Skeletal muscle tissue (tissue), 4 donors: ENCODE results near the gene ABCG1. TPM values are rescaled to one million over a fixed set of nuclear protein-coding genes. Genes with fewer than 3 reads are reported as not detected.

Experiments
- H3K27ac ChIP-seq: one replicate; pipeline ENCODE4 v1.7.0; 2013; ENCODE audit warnings: mild to moderate bottlenecking, low read depth, low read length, inconsistent platforms
- H3K27me3 ChIP-seq, 3 donors: one replicate each; pipeline ENCODE4 v1.7.0; 2013; ENCODE audit warnings: low read length in 3 of 3; ENCODE audit not compliant: control insufficient read depth in 3 of 3, insufficient read depth in 3 of 3
- H3K36me3 ChIP-seq, 3 donors: one replicate each; pipeline ENCODE4 v1.7.0; 2013; ENCODE audit warnings: low read length in 3 of 3; ENCODE audit not compliant: control insufficient read depth in 3 of 3, insufficient read depth in 3 of 3
- H3K4me1 ChIP-seq, 3 donors: one replicate each; pipeline ENCODE4 v1.7.0; 2013; ENCODE audit warnings: low read length in 3 of 3, mild to moderate bottlenecking in 3 of 3; ENCODE audit not compliant: control insufficient read depth in 3 of 3, insufficient read depth in 3 of 3
- H3K4me3 ChIP-seq, 3 donors: one replicate each; pipeline ENCODE4 v1.7.0; 2013; ENCODE audit warnings: low read length in 3 of 3
- H3K9ac ChIP-seq, 3 donors: one replicate each; pipeline ENCODE4 v1.7.0; 2013; ENCODE audit warnings: low read length in 3 of 3, mild to moderate bottlenecking in 3 of 3, moderate library complexity in 2 of 3, low read depth in 1 of 3
- H3K9me3 ChIP-seq, 3 donors: one replicate each; pipeline ENCODE4 v1.7.0; 2013; ENCODE audit warnings: low read length in 3 of 3; ENCODE audit not compliant: control insufficient read depth in 3 of 3
- total RNA-seq: library from RNA; depleted of rRNA; stranded (reverse); fragments of >200 nt; gene quantifications from one replicate; pipeline ENCODE4 v1.2.3, GENCODE V29; 2014
- donor health status: Osteomylitis.

ABCG1 gene
- total RNA-seq, 1 donor from 2014 or later, result 20.4 TPM

GRCh38 chr21:42338729-42339715 is 120.1 kb downstream of the ABCG1 start:
- Histone ChIP-seq H3K27ac (no peak overlapping the region), H3K9me3 (no peaks in the 10 kb centered on the region), H3K9ac (no peak overlapping the region), H3K27me3 (peaks cover 3 to 19% (median 8%) of the 10 kb centered on the region in 3 donors), H3K4me3 (no peak overlapping the region), H3K4me1 (peaks cover 0 to 6% (median 0%) of the 10 kb centered on the region in 3 donors), H3K36me3 (no peaks in the 10 kb centered on the region)

- no peaks in the 10 kb centered on the region for H3K9me3 ChIP-seq
- H3K36me3 ChIP-seq, result no peaks in the 10 kb centered on the region
- H3K27ac ChIP-seq, result no peak overlapping the region
- H3K9ac ChIP-seq, result no peak overlapping the region
- H3K27me3 ChIP-seq, result peaks cover 3 to 17% (median 8%) of the 10 kb centered on the region in 3 donors
- H3K4me1 ChIP-seq, result peaks cover 0 to 6% (median 0%) of the 10 kb centered on the region in 3 donors
- no peak overlapping the region for H3K4me3 ChIP-seq
Measured at GRCh38 chr21:42340187-42341050, 121.5 kb downstream of the ABCG1 start.

DNA sequence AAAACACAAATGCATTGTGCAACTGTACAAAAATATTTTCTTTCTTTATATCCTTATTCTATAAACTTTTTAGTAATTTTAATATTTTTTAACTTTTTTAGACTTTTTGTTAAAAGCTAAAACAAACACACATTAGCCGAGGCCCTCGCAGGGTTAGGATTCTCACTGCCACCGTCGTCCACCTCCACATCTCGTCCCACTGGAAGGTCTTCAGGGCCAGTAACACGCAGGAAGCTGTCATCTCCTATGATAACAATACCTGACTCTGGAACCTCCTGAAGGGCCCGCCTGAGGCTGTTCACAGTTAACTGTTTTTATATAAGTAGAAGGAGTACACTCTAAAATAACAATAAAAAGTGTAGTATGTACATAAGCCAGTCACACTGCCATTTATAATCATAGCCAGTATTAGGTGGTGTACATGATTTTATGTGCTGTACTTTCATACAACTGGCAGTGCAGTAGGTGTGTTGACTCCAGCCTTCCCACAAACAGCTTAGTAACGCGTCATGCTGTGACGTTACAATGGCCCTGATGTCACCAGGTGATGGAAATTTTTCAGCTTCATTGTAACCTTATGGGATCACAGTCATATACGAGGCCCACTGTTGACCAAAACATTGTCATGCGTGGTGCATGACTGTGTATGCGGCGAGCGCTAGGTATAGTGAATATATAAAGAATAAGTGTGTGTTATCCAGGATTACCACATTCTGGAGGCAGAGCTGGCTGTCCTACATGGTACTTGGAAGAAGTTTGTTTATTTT is 123.0 kb downstream of the ABCG1 start:
- Histone ChIP-seq H3K9ac (no peak overlapping the region), H3K36me3 (no peaks in the 10 kb centered on the region), H3K27ac (no peak overlapping the region), H3K4me1 (peaks cover 0 to 6% (median 0%) of the 10 kb centered on the region in 3 donors), H3K9me3 (no peaks in the 10 kb centered on the region), H3K4me3 (no peak overlapping the region), H3K27me3 (peaks cover 0 to 11% (median 7%) of the 10 kb centered on the region in 3 donors)

DNA sequence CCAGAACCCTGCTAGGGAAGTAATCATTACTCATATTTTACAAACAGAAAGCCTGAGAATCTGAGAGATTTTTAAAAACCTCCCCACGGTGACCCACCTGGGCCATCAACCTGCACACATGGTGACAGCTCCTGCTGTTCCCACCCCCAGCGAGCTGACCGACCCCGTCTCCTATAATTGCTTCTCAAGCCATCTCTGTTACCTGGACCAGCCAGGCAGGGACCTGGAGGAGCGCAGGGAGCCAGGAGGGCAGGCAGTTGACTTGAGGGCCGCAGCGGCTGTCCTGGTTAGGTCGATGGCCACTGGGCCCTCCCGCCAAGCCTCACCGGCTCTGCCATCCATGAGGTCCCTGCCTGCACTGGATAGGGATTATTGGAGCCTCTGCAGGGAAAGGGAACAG is 124.2 kb downstream of the ABCG1 start:
- Histone ChIP-seq H3K36me3 (no peaks in the 10 kb centered on the region), H3K4me1 (peaks cover 0 to 3% (median 0%) of the 10 kb centered on the region in 3 donors), H3K27me3 (peaks cover 0 to 17% (median 10%) of the 10 kb centered on the region in 3 donors), H3K4me3 (no peak overlapping the region), H3K27ac (no peak overlapping the region), H3K9ac (no peak overlapping the region), H3K9me3 (no peaks in the 10 kb centered on the region)

DNA sequence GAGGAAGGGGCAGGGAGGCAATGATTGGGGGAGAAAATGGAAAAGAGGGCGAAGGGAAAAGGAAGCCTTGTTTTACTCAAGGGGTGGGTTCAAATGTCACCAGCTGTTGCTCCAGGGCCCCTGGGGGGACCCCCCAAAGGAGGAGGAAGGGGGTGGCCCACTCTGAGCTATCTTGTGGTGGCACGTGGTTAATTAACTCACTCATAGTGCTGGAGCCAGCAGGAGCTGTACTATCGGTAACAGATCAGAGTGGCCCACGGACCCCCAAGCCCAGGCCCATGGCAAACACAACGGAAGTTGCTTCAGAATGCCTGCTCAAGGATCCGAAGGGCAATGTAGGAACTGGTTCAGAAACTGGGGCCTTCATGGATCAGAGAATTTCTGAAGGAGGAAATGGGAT is 124.6 kb downstream of the ABCG1 start:
- Histone ChIP-seq H3K27me3 (peaks cover 0 to 14% (median 13%) of the 10 kb centered on the region in 3 donors), H3K27ac (no peak overlapping the region), H3K4me3 (no peak overlapping the region), H3K9me3 (no peaks in the 10 kb centered on the region), H3K9ac (no peak overlapping the region), H3K36me3 (no peaks in the 10 kb centered on the region), H3K4me1 (no peaks in the 10 kb centered on the region)

DNA sequence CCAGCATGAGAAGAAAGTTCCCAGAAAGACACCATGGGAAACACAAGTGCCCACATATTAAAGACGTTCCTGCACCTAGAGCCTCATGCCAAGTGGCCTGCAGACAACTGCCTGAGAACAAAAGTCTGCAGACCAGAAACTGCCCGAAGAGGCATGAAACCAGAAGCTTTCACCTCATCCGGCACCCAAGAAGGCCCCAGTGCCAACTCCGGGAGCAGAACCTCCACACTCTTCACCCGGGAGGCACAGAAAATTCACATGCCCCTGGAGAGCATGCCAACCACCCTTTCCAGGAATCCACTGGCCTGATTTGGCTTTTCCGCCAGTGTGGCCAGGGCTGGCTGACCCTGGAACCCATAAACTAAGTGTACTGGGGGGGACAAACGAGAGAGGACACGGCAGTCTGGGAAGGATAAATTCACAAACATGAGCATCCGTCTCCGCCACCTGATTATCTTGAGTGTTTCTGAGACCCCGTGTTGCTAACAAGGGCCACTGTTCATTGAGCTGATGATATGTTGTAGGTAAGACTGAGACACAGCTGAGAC is 125.1 kb downstream of the ABCG1 start:
- H3K9ac ChIP-seq, result no peak overlapping the region
- H3K9me3 ChIP-seq, result no peaks in the 10 kb centered on the region
- no peak overlapping the region for H3K27ac ChIP-seq
- peaks cover 0 to 18% (median 13%) of the 10 kb centered on the region in 3 donors for H3K27me3 ChIP-seq
- no peaks in the 10 kb centered on the region for H3K4me1 ChIP-seq
- no peaks in the 10 kb centered on the region for H3K36me3 ChIP-seq
- H3K4me3 ChIP-seq, result no peak overlapping the region

DNA sequence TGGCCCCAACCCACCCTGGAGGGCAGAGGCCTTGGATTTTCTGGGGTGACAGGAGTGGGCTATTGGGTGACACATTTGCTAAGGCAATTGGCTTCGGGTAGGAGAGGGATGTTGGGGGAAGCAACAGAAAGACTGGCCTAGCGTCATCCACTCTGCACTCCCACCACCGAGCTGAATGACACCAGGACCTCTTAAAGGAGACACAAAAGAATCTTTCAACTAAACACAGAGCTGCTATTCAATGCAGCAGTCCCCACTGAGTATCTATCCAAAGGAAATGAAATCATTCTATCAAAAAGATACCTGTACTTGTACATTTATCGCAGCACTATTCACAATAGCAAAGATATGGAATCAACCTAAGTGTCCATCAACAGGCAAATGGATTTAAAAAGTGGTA is 125.7 kb downstream of the ABCG1 start:
- Histone ChIP-seq H3K4me1 (no peaks in the 10 kb centered on the region), H3K27ac (no peak overlapping the region), H3K36me3 (no peaks in the 10 kb centered on the region), H3K27me3 (peaks cover 0 to 24% (median 16%) of the 10 kb centered on the region in 3 donors), H3K9me3 (no peaks in the 10 kb centered on the region), H3K9ac (no peak overlapping the region), H3K4me3 (no peak overlapping the region)

DNA sequence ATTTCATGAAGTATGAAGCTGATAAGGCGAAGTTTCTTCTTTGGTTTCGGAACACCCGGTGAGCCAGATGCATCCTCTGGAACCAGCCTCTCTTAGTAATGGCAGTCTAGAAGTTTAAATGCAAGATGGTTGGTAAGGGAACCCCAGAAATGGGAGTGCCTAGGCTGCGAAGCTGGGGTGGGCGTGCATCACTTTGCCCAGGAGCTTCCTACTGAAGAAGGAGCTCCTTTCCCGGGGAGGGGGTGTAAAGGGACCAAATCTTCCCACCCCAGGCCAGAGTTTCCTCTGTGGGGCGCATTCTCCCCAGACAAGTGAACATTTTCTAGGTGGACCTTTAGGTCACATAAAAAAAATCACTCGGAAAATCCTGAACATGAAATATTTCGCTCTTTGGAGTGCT is 127.5 kb downstream of the ABCG1 start:
- H3K36me3 ChIP-seq, result no peaks in the 10 kb centered on the region
- H3K9ac ChIP-seq, result no peak overlapping the region
- no peak overlapping the region for H3K27ac ChIP-seq
- H3K4me1 ChIP-seq, result no peaks in the 10 kb centered on the region
- no peaks in the 10 kb centered on the region for H3K9me3 ChIP-seq
- no peak overlapping the region for H3K4me3 ChIP-seq
- peaks cover 0 to 27% (median 16%) of the 10 kb centered on the region in 3 donors for H3K27me3 ChIP-seq
